Right hindlimb (tissue), 1 donor: ENCODE results near the gene ADAMTS6.

Source experiments
- DNase-seq: peaks from one replicate; pipeline ENCODE4 v3.0.0-alpha.2; 2018

ADAMTS6 gene

DNA sequence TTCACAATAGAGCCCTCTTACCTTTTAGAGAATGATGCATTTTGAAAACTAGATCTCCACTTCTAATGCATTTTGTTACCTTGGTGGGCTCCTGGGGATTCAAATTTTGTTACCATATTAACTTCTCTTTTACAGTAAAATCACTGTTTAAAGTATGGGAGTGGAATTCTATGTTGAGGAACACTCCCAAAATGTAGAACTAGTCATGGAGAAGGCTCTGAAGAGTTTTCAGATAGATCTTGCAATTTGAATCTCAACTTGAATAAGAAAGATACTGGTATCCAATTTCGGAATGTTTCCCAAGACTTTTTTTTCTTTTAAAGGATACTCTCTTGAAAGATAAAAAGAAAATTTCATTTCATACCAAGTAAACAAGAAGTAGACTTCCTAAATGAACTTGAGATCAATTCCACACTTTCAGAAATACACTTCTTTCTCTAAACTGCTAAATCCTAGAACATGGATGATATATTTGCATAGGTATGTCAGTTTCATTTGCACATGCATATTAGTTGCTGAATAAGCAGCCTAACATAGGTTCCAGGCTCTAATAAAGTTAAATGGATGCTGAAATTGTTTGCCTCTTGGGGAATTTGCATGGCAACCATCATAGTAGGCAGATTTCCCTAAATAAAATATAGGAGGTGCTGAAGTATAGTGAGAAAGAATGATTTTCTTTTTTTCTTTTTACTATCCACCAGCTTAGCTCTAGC, 205.4 kb downstream of the ADAMTS6 start:
- no peak for DNase-seq

DNA sequence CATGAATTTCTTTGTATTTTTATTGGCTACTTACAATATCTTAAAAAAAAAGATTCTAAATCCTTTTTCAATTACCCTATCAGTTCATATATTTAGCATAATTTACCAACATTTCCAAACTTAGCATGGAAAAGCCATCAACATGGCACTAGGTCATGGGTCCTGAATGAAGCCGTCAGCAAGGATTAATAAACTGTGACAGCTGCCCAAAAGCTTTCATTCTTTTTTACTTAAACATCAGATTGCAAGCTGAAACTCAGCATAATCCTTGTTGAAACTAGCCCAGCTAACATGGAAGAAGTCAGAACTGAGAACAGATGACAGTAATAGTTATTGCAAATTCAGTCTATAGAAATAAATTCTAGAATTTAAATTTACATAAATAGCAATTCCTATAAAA, 209.8 kb downstream of the ADAMTS6 start:
- DNase-seq: no peak

DNA sequence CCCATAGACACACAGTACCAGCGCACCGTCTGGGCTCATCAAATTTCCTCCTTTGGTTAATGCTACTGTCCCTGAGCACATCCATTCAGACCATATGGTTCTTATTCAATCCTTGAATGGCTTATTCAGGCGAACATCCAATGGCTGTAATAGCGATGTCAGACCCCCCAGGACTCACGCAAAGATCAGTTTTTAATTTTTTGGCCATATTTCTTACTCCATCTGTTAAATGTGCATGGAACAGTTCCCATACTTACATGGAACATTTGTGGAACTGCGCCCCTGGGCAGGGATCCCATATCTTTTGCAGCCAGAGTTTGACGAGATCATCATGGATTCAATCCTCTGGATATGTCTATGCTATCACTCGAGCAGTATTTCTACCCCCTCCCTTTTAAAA, 213.2 kb downstream of the ADAMTS6 start:
- DNase-seq: peak; percentile 90

DNA sequence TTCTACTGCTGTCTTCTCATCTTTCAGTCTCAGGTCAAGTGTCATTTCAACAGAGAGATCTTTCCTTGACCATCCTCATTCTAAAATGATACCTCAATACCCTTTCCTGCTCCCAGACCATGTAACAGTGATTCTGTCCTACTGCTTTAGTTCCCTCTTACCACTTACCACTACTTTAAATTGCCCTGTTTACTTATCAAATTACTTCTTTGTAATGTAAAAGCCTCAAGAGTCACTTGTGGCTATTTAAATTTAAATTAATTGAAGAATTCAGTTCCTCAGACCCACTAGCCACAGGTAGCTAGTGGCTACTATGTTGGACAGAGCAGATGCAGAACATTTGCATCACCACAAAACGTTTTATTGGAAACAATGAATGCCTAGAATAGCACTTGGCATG, 217.3 kb downstream of the ADAMTS6 start:
- DNase-seq: no peak

DNA sequence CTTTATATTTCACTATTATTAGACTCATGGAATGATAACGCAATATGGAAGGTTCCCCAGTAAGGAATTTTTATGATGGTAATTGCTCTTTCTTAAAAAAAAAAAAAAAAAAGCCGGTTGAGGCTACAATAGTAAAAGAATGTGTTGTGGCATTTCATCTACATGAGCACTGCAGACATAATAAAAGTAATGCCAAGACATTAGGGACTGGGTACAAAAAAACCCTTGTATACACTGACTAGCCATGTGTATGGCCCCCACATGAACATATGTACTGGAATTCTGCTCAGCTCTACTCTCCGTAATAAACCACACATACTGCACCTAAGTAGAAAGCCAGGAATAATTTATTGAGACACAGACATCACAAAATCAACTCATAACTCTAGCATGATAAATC, 218.4 kb downstream of the ADAMTS6 start:
- DNase-seq: no peak

DNA sequence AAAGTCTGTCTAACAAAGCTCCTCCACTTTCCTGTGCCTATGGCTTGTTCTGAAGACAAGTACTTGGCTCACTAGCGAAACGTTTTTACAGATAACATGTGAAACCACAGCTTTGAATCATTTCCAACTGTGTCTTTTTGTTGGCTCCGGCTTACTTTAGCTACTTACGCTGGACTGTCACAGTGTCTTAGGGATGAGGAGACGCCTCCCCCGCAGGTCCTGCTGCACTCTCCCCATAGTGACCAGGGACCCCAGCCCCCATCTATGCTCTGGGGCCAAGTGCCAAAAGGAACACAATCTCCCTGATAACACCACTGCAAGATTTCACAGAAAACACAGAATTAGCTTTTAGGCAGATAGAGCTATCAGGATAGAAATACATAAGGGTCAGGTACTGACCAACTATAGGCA, 219.1 kb downstream of the ADAMTS6 start:
- peak; percentile 22 for DNase-seq

DNA sequence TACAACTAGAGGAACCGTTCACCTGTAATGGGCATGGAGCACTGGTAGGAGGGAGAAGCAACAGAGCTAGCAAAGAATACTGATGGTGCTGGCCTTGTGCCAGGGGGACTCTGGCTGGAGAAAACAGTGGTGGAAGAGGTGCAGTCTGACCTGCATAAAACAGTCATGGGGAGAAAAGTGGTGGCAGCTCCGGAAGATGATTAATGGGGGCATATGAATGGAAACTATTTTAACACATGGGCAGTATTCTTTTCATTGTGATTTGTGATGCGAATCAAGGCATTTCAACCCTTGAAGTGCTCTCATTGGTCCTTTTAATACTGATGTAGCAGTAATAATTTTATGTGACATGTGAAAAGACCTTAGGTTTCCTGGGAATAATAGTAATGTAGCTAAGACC, 219.6 kb downstream of the ADAMTS6 start:
- DNase-seq: no peak

DNA sequence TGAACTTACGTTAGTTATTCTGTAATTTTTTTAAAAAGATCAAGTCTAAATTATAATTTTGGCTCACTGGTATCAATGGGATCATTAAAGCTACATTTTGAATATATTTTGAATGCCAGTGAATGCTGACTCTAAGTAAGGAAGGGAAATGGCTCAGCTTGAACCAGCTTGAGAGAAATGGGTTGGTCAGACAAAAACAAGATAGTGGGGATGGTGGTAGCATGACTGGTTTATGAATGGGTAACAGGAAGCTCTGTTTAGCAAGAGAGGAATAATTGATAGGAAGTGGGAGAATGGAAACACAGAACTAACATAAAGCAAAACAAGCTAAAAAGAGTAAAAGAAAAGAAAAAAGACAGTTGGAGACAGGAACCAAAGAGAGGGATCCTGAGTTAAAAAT, 220.2 kb downstream of the ADAMTS6 start:
- DNase-seq: no peak

DNA sequence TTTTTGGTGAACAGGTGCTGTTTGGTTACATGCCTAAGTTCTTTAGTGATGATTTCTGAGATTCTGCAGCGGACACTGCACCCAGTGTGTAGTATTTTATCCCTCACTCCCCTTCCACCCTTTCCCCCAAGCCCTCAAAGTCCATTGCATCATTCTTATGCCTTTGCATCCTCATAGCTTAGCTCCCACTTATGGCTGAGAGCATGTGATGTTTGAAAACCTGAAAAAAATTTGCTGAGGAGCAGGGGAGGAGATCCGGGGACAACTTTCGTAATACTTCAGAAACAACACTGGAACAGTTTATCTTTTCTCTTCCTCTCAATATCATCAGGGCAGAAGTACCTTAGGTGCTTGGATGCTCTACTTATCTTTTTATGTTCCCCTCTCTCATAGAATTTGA, 226.4 kb downstream of the ADAMTS6 start:
- DNase-seq: no peak

DNA sequence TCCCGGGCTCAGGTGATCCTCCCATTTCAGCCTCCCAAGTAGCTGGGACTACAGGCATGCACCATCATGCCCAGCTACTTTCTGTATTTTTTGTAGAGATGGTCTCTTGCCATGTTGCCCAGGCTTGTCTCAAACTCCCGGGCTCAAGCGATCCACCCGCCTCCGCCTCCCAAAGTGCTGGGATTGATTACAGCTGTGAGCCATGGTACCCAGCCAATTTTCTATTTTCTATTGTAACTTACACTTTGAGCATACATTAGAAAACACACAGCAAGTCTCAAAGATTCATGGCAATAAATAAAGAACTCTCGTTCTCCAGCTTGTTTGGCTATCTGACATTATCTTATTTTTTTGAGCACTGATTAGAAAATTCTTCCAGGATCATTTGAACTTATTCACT, 228.7 kb downstream of the ADAMTS6 start:
- DNase-seq: no peak

DNA sequence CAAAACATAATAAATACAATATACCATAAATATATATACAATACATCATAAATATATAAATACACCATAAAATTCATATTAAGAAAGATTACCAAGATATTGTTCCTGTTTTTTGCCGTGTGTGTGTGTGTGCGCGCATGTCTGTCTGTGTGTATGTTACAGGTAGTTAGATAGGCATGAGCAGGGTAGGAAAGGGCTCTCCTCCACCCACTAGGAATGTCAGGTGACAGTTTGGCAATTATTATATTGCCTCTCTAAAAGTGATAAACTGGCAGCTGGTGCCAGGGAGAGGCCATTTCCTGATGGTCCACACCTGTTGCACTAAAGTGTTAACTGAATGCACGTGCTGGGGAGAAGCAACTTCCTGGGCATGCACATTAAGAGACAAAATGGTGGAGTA, 232.8 kb downstream of the ADAMTS6 start:
- DNase-seq: no peak

DNA sequence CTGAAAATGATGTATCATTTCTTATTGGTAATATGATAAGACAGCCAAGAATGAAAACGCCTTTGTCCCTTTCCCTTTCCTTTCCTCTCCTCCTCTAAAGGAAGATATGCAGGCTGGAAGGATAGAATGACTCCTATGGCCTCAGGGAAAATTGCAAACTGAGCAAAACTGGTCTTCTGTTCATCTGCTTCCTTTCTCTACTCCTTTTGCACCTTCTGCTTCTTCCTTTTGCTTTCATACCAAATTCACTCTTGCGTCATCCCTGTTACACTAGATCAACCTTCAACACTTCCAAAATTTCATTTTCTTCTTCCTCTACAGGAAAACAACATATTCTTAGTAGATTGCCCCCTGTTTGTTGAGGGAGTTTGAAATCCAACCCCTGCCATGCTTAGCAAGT, 234.1 kb downstream of the ADAMTS6 start:
- no peak for DNase-seq

DNA sequence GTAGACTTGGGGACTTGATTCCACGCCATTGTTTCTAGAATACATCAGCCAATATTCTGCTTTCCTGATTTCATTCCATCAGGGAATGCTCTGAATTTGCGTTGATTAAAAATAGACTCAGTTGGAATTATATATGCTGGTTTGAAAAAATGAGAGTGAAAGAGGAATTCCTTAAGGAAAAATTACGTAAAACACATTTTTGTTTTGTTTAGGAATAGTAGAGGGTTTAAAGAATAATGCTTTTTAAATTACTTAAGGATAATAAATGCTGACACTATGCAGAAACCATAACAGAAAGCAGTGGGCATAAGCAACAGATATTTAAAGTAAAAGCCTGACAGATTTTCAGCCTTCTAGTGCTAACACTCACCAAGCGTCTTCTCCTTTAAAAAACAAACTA, 235.0 kb downstream of the ADAMTS6 start:
- DNase-seq: no peak

DNA sequence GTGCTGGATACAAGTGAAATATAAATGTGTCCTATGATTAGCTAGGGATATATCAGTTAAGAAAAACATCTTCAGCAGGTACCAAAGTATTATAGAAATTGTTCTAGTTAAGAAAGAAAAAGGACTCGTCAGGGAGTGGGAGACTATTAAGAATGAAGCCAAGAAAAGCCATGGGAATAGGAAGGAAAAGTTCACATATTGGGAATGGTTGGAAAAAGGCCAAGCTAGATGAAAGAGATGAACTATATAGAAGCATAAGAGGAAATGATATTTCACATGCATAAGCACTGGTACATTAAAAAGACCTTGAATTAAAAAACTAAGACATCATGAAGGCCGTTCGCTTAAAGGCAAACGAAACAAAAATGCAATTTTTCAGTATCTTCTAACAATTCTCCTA, 237.7 kb downstream of the ADAMTS6 start:
- DNase-seq: no peak

DNA sequence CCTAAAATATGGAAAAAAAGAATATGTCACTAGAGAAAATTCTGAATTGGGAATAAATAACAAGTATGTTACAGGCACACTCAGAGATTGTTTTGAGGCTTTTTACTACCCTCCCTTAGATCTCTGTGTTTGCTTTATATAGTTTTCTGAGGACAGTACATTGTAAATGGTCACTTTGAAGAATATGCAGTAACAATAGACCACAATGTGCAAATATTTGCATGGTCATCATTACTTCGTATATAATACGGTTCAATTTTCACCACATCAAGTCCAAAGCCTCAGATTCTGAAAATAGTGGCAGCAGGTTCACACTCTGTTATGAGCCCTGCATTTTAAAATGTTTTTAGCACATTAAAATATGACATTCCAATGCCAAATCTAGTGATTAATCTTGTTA, 238.6 kb downstream of the ADAMTS6 start:
- no peak for DNase-seq

DNA sequence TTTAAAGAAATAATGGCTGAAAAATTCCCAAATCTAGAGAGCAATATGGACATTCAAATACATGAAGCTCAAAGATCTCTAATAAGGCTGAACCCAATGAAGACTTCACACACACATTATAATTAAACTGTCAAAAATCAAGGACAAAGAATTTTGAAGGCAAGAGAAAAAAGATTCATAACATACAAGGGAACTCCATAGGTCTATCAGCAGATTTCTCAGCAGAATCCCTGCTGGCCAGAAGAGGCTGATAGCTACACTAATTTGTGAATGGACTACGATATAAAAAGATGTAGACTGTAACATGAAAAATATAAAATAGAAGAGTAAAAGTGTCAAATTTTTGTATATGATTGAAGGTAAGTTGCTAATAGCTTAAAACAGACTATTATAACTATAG, 251.9 kb downstream of the ADAMTS6 start:
- no peak for DNase-seq

DNA sequence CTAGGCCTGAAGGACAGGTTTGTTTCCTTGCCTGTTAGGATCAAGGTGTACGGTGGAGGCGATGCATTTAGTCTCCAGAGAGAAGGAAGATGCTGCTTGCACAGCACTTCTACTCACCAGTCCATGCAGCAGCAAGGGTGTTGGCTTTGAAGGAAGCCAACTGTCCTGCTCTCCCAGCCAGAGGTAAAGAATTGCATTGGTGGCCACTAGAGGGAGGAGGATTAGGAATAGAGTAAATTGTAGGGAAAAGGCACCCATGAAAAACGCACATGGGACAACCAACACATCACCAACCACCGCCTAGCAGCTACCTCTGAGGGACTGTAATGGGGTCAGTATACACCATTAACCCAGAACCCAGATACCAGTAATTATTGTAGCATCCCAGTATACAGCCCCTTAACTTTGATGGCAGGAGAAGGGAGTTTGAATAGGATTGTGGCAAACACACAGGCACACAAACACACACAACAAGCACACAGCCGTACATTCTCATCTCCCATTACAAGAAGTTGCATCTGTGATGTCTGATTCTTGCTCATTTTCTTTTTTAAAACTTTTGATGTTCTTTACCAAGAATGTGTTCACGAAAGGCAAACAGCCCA, 267.7 kb downstream of the ADAMTS6 start:
- DNase-seq: no peak

DNA sequence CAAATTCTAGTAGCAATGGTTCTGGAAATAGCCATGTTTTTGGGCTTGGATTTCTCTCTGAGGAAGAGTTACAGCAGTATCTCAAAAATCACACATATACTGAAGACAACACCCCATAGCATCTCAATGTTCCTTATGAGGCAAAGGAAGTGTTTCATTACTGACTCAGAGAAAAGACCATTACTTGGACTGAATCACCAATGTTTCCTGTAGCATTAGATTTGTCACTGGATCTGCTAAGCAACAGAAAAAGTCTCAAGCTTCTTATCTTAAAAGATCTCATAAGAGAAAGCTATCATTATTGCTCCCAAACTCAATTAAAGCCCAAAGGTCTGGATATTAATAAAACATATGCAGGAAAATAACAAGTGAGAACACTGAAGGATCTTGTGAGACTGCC, 272.4 kb downstream of the ADAMTS6 start:
- no peak for DNase-seq

DNA sequence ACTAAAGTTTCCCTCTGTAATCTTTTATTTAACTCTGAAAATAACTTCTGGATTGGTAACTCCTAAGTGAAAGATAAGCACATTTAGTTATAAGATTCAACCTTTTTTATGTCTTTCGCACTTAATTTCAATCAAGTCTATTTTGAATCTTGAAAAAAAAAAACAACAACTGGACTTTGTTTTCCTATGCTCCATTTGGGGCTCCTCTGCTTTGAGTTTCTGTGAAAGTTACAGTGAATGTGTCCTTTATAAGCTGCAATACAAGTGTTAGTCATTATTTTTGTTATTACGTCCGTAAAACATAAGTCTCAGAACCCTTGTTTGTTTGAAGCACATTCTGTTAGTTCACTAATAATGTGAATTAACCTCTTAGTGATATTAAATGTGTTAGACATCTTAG, 276.8 kb downstream of the ADAMTS6 start:
- DNase-seq: no peak

DNA sequence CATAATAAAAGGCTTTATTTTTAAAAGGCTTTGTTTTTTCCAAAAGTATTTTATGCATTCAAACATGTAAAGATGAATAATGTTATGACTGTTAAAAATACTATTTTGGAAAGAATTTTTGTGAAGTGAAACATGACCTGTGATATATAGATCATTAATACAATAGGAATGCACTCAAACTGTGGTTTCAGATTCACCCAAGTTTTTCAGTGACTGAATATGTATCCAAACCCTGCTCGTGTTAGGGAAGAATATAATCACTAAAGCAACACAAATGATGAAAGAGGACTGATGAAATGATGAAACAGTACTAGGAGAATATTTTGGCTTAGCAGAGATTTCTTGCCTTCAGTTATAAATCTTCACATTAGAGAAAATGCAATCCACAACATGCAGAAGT, 278.0 kb downstream of the ADAMTS6 start:
- no peak for DNase-seq

DNA sequence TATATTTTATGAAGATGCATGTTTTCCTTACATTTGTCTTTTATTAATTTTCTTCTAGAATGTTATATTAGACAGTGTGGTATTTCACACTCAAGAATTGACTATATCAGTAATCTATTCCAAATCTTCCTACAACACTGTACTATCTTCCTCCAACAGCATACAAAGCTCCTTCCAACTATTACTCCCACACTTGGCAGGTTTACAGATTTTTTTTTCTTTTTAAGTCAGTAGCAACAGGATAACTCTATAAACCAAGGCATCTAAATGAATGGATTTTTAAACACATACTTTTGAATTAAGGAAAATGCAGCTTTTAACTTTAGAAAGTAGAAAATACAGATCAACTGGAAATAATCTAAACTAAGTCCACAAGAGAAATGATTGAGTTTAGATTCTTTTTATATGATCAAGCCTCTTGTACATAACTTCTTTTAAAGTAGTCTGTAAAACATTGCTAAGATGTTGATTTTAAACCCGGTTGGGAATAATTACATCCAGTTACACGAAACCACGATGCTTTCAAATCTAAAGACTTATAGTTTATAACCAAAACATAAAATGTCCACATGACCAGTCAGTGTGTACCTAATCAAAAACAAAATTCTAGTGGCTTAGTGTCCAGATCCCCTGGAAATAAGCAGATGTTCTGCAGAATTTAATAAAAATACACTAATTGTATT, 281.6 kb downstream of the ADAMTS6 start:
- no peak for DNase-seq

DNA sequence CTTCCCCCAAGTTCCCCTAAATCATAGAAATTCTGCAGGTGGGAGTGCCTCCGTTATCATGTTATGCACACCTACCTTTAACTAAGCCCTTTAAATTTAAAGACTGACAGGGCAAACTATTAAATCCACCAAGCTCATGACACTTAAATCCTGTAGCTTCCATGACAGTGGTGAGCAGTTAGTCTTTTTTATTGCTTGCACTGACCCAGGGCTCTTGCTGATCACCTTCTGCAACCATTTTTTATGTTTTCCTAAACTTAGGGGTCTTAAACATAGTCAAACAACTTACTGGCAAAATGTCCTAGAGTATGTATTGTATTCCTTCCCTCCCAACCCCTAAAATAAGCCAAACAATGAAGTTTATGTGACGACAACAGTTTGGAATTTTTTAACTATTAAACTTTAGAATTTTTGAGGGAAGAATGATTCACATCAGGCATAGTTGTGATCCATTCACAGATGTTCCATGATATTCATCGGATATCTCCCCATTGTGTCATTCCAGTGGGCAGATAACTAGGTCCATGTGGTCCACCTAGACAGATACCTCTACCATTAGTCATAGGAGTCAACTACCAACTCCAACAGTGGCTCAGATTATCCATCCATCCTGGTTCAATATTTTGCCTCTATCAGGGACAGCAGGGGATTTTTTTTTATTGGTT, 283.1 kb downstream of the ADAMTS6 start:
- no peak for DNase-seq

DNA sequence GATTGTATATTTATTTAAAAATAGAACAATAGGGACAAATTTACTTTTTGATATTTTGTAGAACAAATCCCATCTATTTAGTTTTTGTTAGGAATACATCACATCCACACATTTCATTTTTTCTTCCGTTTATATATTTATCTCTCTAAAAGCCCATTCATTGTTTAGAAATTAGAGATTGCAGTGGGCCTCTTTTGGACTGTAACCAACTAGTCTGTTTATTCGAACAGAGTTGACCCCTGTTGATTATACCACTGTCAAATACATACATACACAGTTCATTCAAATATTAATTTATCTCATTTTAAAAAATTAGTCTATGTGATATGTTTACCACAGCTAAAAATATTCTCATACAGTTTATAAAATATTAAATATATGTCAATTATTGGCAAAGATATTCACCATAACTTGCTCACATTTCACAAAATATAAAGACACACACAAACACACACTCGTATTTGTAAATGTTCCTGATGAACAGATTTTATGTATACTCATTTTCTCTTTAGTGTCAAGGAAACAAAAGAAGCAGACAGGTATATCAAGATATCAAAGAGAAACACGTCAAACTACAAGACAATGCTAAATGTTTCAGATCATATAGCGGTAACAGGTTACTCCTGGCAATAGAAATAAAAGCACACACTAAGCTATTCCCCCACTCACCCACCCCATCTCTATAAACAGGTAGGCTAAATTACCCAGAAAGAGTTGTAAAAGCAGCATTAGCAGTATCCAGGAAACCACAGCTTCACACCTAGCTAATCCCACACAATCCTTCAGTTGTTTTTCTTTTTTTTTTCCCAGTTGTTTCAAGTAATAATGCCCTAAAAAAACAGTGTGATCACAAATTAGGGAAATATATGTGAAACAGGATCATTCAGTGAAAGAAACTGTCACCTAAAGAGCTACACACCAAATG, 283.9 kb downstream of the ADAMTS6 start:
- DNase-seq: no peak
